ENCODE measurements around the gene TBC1D17.

DNA sequence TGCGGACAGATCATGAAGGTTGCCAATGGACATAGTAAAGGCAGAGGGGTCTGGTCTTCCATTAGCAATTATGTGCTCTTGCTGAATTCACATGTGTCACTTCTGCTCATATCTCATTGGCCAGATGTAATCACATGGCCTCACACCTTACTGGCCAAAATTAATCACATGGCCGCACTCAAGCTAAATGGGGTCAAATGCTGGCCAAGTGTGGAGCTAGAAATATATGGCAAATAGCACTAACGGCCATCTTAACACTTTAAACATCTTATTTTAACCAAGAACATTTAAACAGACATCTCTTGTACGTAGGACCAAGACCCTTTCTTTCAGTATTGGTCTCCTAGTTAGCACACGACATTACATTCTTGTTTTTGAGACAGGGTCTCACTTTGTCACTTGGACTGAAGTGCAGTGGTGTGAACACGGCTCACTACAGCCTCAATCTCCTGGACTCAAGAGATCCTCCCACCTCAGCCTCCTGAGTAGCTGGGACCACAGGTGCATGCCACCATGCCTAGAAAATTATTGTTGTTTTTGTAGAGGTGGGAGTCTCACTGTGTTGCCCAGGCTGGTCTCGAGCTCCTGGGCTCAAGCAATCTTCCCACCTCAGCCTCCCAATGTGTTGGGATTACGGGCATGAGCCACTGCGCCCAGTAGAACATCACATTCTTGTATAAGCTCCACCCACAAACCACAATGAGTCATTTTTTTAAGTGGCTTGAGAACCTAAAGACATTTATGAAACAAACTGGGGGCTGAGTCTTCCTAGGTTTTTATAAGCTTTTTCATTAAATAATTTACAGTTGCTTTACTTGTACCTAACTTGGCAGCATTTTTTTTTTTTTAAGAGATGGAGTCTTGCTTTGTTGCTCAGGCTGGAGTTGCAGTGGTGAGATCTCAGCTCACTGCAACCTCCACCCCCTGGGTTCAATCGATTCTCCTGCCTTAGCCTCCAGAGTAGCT is 29.5 kb upstream of the TBC1D17 start:
- TF ChIP-seq CREB5 (CRISPR knock-in tag; IDR thresholded peaks at IDR 0.05; ENCODE audit: low read depth) (no peak), TCF4 (CRISPR knock-in tag; IDR thresholded peaks at IDR 0.05; ENCODE audit: borderline replicate concordance) (no peak), SNAI2 (CRISPR knock-in tag; IDR thresholded peaks at IDR 0.05) (no peak), TOX (CRISPR knock-in tag; IDR thresholded peaks at IDR 0.05; ENCODE audit: borderline replicate concordance) (no peak), ZNF565 (CRISPR knock-in tag; conservative IDR thresholded peaks at IDR 0.05; ENCODE audit: low read depth) (no peak)

Data from SK-N-SH treated with all-trans-retinoic acid at 6 μM for 48 hours (cell line).